ENCODE data around the gene ATP5MK.
A peak's percentile ranks its signal among the peaks of the same experiment; 100 is the strongest.
"Not testable (repeated sequence)": the region's sequence is repeated elsewhere in the genome, so short reads cannot be mapped to it uniquely, and the experiment has no call there.

Gene ATP5MK, protein sequence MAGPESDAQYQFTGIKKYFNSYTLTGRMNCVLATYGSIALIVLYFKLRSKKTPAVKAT

DNA sequence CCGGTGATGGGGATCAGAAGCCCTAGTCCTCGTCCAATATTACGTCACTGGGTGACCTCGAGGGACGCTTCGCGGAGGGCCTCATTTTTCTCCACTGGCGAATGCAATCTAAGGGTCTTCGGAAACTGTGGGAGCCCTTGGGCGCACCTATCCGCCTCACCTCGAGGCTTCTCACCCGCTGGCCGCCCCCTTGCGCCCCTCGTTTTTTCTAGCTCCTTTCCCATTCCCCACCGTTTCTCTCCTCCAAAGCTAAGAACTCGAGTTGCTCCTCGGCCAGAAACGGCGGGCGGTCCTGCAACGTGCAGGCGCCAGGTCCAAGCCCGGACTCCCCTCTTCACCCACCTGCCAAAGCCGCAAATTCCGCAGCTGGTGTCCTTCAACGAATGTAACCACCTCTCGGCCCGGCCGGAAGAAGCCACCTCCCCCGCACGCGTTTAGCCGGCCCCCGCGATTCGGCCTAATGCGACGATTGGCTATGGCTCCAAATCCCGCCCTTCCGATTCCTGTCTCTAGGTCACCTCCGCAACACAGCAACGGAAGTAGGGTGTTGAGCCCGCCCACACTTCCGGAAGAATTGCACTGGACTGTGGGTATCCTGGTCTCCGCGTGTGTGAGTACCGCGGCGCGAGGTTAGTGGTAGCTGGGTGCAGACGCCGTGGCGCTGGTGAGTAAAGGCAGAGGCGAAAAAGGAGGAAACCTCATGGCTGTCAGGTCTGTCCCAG, at the start of gene ATP5MK, which contains the start of gene PDCD11:
ATP5MK (minus strand) TSS at position 409 of the 722 bp plus-strand sequence. CDS start 4,018 bp downstream, outside the sequence.
PDCD11 (plus strand) TSS at position 560 of the 722 bp plus-strand sequence. CDS start 1,801 bp downstream, outside the sequence.
- peak; percentile 92 for DNase-seq (ENCODE audit: low read depth, low spot score)

DNA sequence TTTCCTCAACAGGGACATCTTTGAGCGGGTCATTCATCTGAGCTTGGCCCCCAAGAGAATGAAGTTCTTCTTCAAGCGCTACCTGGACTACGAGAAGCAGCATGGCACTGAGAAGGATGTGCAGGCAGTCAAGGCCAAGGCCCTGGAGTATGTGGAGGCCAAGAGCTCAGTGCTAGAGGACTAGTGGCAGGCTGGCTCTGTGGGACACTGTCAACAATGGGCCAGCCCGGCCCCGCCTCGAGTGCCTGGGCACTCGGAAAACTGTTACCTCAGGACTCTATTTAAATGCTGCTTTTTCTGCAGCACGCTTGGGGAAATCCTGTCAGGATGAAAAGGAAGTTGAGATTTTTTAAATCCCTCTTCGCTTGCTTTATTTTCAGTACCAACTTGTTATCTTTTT, 49.1 kb upstream of the ATP5MK start:
- no peak for DNase-seq (ENCODE audit: low read depth, low spot score)

DNA sequence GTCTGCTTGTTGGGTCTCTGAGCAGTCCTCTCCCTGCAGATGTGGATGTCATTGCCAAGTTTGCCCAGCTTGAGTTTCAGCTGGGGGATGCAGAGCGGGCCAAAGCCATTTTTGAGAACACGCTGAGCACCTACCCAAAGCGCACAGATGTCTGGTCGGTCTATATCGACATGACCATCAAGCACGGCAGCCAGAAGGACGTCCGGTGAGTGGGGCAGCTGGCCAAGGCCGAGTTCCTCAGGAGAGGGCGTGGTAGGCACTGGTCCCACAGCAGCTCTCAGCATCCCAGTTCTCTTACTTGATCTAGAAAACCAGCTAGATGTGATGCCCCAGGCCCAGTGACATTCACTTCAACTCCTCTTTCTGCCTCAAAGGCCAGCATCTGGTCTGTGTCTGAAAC, 48.2 kb upstream of the ATP5MK start:
- DNase-seq (ENCODE audit: low read depth, low spot score) = no peak

DNA sequence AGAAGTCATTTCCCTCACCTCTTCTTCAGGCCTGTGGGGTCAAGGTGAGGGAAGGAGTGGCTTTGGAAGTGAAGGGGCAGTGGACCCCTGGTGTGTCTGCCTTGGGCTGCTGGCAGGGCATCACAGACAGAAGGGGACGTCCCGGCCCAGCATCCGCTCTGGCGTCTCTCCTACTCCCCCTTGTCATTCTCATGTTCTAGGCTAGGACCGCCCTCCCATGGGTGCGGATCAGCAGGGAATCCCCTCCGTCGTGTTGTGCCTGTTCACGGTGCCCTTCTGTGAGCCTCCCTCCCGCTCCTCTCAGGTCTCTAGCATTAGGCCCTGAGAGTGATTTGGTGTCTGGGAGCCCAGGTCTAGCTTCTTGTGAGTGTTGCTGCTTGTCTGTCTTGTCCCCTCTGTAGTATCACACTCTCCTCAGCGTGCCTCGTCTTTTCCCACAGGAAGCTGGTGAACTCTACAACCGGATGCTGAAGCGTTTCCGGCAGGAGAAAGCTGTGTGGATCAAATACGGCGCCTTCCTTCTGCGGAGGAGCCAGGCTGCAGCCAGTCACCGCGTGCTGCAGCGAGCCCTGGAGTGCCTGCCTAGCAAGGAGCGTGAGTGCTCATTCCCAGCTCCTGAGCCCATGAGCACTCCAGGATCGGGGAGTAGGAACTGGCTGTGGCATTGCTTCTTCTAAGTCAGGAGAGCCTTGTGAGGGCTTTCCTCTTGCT, 47.4 kb upstream of the ATP5MK start:
- no peak for DNase-seq (ENCODE audit: low read depth, low spot score)

DNA sequence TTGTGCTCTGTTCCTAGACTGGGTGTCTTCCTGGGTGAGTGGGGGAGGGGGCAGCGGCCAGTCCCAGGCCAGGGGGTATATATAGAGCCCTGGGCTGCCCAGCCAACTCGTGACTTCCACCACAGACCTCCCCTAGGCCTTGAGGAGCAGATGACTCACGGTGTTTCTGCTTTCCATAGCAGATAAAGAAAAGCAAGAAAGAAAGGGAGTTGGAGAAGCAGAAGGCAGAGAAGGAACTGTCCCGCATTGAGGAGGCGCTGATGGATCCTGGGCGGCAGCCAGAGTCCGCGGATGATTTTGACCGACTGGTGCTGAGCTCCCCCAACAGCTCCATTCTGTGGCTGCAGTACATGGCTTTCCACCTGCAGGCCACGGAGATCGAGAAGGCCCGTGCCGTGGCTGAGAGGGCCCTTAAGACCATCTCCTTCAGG, 45.8 kb upstream of the ATP5MK start:
- no peak for DNase-seq (ENCODE audit: low read depth, low spot score)

DNA sequence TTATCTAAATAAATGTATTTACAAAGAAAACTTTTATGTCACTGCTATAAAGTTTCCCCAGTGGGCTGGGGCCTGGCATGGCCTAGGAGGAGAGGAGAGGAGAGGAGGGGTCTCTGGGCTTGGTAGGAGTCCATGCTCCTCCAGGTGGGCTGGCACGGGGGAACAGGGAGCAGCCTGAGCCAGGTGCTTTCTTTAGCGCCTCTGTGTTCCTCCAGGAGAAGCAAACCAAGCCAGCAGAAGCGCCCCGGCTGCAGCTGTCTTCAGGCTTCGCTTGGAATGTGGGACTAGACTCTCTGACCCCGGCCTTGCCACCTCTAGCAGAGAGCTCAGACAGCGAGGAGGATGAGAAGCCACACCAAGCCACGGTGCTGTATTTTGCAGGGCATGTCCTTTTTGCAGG, 45.3 kb upstream of the ATP5MK start:
- DNase-seq (ENCODE audit: low read depth, low spot score) = no peak

DNA sequence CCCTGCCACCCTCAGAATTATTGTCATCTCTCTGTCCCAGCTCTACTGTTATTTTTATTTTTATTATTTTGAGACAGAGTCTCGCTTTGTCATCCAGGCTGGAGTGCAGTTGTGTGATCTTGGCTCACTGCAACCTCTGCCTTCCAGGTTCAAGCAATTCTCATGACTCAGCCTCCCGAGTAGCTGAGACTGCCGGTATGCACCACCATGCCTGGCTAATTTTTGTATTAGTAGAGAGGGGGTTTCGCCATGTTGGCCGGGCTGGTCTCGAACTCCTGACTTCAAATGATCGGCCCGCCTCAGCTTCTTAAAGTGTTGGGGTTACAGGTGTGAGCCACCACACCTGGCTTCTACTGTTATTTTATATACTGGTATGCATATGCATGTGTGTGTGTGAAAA, 44.9 kb upstream of the ATP5MK start:
- no peak for DNase-seq (ENCODE audit: low read depth, low spot score)

DNA sequence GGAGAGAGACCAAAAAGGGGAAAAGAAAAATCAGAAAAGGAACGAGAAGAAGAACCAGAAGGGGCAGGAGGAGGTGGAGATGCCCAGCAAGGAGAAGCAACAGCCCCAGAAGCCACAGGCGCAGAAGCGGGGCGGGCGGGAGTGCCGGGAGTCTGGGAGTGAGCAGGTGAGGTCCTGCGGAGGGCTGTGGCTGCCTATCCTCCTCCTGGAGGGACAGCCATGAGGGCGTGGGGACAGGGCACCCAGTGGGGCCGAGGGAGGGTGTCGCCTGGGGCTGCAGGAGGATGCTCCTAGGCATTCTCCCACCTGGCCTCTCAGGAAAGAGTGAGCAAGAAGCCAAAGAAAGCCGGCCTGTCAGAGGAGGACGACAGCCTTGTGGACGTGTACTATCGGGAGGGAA, 44.1 kb upstream of the ATP5MK start:
- no peak for DNase-seq (ENCODE audit: low read depth, low spot score)

DNA sequence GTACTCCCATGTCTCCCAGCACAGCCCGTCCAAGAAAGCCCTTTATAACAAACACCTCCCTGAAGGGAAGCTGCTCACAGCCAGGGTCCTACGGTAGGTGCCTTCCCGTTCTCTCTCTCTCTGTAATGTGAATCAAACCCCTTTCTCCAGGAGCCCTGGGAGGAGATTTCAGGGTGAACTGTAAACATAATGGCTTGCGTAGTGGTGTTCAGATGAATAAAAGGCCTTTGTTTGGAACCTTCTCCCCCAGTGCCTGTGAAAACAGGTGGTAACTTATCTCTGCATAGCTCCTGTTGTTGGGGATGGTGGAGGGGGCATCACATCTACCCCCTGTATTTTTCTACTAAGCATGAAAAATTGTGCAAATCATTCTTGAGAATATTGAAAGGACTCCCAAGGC, 43.5 kb upstream of the ATP5MK start:
- DNase-seq (ENCODE audit: low read depth, low spot score) = no peak

DNA sequence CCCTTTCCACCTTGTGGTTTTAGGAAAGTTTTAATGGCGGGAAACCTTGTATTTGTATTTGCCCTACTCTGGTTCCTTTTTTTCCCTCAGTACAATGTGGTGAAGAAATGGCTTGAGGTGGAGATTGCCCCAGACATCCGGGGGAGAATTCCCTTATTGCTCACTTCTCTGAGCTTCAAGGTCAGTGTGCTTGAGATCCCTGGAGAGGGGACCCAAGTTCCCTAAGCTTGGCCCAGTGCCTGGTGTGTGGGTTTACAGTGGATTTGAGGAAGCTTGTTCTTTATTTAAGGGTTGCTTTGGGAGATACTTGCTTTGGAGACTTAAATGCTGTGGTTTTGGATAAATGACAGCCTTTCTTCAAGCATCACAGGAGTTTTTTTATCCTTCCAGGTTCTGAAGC, 37.6 kb upstream of the ATP5MK start:
- DNase-seq (ENCODE audit: low read depth, low spot score) = no peak

DNA sequence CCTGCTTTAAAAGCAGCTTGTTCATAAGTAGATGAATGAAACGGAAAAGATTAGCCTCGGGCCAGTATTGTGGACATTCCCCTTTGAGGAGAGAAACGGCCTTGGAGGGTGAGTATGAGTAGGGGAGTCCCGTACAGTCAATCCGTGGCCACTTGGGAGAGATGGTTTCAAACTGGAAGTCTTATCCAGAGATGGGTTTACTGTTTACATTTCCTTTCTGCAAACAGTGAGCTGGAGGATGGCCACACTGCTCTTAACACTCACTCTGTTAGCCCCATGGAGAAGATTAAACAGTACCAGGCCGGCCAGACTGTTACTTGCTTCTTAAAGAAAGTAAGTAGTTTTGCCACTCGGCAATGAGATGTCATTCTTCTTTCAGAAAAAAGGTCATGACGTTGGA, 35.6 kb upstream of the ATP5MK start:
- DNase-seq (ENCODE audit: low read depth, low spot score) = no peak

DNA sequence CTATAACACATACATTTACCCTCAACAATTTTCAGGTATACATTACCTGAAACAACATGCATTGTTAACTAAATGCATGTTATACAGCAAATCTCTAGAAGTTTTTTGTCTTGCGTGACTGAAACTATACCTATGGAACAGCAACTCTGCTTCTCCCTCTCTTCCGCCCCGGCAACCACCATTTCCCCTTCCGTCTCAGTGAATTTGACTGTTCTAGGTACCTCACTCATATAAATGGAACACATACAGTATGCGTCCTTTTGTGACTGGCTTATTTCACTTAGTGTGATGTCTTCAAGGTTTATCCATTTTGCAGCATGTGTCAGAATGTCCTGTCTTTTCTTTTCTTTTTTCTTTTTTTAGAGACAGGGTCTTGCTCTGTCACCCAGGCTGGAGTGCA, 33.4 kb upstream of the ATP5MK start:
- no peak for DNase-seq (ENCODE audit: low read depth, low spot score)

DNA sequence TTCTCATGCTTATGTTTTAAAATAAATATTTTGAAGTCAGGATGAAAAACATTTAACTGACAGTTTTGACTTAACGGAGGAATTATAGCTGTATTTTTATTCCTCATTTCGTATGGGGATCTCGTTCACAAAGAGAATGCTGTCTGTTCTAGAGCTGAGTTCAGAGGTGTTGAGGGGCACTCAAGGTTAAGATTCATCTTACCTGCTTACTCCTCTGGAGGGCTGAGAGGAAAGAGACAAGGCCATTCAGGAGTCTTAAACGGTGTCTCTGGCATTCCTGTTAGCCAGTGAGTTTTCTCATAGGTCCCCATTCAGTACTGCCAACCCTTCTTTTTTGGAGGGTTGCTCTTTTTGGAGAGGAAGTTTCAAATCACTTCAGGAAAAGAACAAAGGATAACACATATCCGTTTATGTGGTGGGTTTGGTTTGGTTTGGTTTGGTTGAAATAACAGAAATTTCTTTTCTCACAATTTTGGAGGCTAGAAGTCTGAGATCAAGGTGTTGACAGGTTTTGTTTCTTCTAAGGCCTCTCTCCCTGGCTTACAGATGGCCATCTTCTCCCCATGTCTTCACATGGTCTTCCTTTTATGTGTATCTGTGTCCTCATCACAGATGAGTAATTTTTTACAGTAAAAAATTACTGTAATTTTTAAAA, 32.8 kb upstream of the ATP5MK start:
- DNase-seq (ENCODE audit: low read depth, low spot score) = no peak

DNA sequence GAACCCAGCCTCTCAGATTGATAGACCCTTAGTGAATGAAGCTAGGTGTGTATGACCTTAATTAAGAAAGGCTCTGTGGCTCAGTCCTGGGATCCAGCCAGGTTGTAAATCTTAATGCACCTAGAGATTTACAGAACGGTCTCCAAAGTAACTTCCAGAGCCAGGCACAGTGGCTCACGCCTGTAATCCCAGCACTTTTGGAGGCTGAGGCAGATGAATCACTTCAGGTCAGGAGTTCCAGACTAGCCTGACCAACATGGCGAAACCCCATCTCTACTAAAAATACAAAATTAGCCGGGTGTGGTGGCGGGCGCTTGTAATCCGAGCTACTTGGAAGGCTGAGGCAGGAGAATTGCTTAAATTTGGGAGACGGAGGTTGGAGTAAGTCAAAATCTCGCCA, 31.6 kb upstream of the ATP5MK start:
- no peak for DNase-seq (ENCODE audit: low read depth, low spot score)

DNA sequence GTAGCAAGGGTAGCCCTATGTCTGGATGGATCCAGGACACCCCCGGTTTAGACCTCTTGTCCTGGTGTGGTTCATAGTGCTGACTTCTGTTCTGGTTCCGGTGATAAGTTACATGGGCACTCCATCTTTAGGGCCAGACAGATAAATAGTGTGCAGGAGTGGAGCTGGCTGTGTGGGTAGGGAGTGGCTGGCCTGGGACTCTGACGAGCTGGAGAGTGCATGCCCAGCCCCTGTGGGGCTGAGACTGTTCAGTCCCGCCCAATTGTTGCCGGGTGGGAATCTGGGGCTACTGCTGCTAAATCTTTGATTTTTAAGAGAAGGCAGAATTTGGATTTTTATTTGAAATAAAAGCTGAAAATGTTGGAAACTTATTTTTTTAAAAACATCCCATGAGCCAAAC, 27.5 kb upstream of the ATP5MK start:
- DNase-seq (ENCODE audit: low read depth, low spot score) = no peak

DNA sequence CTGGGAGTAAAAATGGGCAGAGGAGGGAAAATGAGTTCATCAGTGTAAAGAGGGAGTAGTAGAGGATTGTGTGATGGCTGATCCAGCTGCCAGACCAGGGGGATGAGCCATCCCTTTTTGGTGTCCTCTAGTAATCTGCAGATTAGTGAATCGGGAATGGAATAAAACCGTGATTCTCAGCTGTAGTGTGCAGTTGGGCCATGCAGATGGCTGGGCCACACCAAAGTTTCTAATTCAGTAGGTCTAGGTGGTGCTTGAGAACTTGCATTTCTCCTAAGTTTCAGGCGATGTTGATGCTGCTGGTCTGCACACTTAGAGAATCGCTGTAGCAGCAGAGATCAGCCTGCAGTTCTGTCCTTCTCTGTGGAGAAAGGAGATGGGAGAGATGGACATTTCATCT, 22.8 kb upstream of the ATP5MK start:
- DNase-seq (ENCODE audit: low read depth, low spot score) = no peak

DNA sequence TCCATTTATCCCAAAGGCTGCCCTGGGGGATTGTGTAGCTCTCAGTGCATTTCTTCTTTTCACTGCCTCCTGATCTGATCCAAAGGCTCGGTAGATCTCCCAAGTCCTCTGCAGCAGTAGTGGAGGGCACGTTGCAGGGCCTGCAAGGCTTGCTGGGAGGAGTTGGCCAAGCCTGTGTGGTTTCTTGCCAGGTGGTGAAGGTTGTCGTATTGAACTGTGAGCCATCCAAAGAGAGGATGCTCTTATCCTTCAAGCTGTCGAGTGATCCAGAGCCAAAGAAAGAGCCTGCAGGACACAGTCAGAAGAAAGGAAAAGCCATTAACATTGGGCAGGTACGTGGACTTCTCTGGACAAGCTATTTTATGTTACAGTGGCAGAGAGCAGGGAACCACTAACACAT, 21.3 kb upstream of the ATP5MK start:
- no peak for DNase-seq (ENCODE audit: low read depth, low spot score)

DNA sequence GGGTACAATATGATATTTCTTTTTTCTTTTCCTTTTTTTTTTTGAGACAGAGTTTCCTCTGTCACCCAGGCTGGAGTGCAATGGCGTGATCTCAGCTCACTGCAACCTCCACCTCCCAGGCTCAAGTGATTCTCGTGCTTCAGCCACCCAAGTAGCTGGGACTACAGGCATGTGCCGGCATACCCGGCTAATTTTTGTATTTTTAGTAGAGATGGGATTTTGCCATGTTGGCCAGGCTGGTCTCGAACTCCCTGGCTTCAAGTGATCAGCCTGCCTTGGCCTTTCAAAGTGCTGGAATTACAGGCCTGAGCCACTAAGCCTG, 20.8 kb upstream of the ATP5MK start:
- not testable (repeated sequence) for DNase-seq (ENCODE audit: low read depth, low spot score)

DNA sequence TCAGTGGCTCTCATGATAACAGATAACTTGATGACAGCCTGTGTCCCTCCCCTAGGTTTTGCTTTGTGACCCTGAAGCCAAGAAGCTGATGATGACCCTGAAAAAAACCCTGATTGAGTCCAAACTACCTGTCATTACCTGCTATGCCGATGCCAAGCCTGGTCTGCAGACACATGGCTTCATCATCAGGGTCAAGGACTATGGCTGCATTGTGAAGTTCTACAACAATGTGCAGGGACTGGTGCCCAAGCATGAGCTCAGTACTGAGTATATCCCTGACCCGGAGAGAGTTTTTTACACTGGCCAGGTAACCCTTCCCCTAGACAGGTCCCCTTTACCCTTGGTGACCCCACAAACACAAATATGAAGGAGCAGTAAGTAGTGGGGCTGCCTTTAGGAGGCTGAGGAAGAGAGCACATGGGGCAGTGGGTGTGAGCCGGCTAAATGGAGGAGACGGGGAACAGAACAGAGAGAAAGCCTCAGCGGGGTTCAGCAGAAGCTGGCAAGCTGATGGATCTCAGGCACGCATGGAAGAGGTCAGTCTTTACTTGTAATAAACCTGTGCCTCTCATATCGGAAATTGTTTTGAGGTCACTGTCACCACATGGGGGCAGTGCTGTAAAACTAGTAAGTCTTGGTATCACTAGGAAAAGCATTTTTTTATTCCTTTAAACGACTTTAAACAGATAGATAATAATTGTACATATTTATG, 20.3 kb upstream of the ATP5MK start:
- DNase-seq (ENCODE audit: low read depth, low spot score) = no peak

DNA sequence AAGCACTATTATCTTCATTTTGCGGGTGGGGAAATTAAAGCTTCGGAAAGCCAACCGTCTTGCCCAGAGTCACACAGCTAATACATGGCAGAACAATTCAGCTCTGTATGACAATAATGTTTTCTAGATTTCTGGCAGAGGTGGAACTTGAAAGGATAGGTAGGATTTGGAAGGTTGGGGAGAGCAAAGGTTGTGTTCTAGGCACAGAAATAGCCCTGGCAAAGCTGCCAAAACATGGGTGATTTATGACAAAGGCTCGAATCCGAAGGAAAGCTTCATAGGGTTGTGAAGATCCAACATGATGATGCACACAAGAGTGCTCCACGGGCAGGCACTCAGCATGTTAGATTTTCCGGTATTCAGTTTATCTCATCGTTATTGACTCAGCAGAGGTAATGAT, 19.3 kb upstream of the ATP5MK start:
- DNase-seq (ENCODE audit: low read depth, low spot score) = no peak

DNA sequence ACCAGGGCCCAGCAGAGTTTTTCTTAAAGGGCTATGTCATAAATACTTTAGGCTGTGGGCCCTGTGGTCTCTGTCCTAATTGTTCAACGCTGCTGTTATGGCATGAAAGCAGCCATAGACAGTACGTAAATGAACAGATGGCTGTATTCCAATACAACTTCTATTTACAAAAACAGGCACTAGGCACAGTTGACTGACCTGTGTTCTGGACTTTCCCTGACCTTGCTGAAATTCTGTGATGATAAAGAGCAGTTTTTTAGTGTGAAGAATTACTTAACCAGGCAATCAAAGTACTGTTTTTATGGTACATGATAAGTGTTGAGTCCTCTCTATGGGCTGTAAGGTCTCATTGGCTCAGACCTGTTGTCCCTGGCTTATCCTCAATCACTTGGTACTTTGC, 17.3 kb upstream of the ATP5MK start:
- DNase-seq (ENCODE audit: low read depth, low spot score) = no peak

DNA sequence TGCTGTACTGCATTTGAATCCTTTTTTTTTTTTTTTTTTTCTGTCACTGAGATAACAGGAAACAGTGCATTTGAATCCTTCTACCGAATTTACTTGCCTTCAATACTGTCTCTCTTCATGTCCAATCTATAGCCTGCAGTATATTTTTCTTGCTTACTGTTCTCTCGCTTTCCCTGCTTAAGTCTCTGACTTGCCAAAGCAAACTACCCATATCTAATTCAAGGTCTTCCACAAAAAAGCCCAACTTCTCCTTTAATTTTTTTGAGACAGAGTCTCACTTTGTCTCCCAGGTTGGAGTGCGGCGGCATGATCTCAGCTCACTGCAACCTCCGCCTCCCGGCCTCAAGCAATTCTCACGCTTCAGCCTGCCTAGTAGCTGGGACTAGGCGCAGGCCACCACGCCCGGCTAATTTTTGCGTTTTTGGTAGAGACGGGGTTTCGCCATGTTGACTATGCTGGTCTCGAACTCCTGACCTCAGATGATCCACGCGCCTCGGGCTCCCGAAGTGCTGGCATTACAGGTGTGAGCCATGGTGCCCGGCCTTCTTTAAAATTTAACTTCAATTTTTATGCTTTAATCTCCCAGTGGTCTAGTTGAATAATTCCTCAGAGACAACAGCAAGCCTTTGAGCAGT, 1.0 kb upstream of the ATP5MK start:
- DNase-seq (ENCODE audit: low read depth, low spot score) = no peak
